Stimulated activated CD4-positive, alpha-beta T cell treated with anti-CD3 and anti-CD28 coated beads, Interleukin-1b, Interleukin-23, amount 100 ng/mL, for 1 hour (primary cell): ENCODE data around the gene FSCN2.
"Not testable (repeated sequence)": the region's sequence is repeated elsewhere in the genome, so short reads cannot be mapped to it uniquely, and the experiment has no call there.

Source experiments
- DNase-seq, 2 donors: peaks; one replicate each; pipeline ENCODE4 v3.0.0-alpha.2; 2020; ENCODE audit warnings: low read depth in 2 of 2

Gene FSCN2

DNA sequence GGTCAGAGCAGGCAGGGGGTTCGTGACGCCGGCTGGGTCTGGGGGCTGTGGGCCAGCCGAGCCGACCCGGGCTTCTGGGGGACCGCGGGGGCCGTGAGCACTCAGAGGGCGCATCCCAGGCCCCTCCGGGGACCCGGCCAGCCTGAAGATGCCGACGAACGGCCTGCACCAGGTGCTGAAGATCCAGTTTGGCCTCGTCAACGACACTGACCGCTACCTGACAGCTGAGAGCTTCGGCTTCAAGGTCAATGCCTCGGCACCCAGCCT is 140 bp downstream of the FSCN2 start:
- no peak for DNase-seq

DNA sequence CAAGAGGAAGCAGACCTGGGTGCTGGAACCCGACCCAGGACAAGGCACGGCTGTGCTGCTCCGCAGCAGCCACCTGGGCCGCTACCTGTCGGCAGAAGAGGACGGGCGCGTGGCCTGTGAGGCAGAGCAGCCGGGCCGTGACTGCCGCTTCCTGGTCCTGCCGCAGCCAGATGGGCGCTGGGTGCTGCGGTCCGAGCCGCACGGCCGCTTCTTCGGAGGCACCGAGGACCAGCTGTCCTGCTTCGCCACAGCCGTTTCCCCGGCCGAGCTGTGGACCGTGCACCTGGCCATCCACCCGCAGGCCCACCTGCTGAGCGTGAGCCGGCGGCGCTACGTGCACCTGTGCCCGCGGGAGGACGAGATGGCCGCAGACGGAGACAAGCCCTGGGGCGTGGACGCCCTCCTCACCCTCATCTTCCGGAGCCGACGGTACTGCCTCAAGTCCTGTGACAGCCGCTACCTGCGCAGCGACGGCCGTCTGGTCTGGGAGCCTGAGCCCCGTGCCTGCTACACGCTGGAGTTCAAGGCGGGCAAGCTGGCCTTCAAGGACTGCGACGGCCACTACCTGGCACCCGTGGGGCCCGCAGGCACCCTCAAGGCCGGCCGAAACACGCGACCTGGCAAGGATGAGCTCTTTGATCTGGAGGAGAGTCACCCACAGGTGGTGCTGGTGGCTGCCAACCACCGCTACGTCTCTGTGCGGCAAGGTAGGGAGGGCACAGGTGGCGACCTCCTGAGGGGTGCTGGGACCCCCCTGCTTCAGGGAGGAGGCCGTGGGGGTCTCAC is 667 bp downstream of the FSCN2 start:
- DNase-seq = no peak

DNA sequence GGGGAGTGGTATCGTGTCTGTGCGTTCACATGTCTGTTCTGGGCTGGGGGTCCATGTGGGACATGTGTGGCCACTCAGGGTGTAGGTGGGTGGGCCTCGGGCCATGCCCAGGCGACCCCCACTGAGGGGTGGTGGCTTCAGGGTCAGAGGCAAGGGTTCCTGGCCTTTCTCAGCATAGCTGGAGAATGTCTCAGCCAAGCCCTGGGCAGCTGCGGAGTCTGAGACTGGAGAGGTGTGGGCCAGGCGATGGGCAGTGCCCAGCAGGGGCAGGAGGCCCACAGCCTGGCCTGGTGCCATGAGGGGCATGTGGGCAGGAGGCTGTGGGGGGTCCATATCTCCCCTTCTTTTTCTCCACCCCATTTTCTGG is 1.2 kb downstream of the FSCN2 start:
- no peak for DNase-seq

DNA sequence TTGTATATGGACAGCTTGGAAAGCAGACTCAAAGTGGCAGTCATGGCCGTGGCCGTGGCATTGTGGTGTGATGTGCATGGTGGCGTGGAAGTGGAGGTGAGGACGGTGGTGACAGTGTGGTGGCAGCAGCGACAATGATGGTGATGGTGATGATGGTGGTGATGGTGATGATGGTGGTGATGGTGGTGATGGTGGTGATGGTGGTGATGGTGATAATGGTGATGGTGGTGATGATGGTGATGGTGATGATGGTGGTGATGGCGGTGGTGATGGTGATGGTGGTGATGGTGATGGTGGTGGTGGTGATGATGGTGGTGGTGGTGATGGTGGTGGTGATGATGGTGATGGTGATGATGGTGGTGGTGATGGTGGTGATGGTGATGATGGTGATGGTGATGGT is 2.8 kb downstream of the FSCN2 start:
- not testable (repeated sequence) for DNase-seq

DNA sequence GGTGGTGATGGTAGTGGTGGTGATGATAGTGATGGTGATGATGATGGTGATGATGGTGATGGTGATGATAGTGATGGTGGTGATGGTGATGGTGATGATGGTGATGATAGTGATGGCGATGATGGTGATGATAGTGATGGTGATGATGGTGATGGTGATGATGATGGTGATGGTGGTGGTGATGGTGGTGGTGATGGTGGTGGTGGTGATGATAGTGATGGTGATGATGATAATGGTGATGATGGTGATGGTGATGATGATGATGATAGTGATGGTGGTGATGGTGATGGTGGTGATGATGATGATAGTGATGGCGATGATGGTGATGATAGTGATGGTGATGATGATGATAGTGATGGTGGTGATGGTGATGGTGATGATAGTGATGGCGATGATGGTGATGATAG is 3.8 kb downstream of the FSCN2 start:
- DNase-seq = not testable (repeated sequence)

DNA sequence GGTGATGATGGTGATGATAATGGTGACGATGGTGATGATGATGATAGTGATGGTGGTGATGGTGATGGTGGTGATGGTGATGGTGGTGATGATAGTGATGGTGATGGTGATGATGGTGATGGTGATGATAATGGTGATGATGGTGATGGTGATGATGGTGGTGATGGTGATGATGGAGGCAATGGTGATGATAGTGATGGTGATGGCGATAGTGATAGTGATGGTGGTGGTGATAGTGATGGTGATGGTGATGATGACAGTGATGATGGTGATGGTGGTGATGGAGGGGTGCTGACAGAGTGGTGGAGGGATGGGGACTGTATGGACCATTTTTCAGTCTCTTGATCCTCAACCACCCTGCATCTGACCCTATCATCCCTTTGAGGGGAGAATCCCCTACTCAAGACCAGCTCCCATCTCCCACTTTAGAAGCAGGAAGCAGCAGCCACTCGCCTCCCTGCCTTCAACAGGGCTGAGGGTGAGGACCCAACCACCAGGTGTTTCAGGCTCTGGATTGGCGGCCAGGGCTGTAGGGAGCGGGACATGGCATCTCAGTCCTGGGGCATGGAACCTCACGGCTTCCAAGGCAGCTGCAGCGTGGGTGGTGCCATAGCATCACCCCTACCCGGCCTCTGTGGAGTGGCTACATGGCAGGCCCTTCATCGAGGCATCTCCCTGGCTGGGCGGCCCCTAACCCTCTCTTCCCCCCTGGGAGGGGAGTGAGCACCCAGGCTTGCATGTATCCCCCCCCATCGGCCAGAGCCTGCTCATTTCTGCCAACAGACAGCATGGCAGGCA is 4.5 kb downstream of the FSCN2 start:
- DNase-seq = no peak

DNA sequence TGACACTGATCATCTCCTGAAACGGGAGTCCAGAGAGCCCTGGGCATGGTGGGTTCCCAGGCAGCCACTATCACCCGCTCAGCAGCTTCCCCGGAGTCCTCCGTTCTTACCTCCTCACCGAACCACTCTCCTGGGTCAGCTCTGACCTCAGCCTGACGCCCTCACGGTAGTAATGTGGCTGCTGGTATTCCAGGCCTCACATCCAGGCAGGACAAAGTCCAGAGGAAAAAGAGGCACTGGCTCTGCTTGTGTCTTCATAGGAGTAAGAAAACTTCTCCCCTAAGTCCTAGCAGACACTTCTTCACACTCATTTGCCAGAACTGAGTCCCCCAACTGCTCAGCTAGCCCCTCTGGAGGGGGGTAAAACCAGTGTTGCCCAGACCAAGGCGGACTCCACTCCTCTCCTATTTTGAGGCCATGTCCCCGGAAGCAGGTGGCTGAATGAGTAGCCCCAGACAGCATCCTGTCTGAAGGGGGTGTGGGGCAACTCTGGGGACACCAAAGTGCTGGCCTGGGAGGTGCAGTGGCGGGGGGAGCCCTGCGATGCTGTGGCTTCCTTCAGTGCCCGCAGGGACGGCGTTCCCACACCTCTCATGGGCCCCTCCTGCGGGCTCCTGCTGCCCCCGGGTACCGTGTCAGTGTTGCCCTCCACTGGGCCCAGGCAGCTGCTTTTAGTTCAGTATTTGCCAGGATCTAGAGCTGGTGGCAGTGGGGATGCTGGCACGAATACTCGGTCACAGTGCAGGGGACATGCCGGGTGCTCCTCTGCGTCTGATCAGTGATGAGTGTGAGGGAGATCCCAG is 5.4 kb downstream of the FSCN2 start:
- no peak for DNase-seq

DNA sequence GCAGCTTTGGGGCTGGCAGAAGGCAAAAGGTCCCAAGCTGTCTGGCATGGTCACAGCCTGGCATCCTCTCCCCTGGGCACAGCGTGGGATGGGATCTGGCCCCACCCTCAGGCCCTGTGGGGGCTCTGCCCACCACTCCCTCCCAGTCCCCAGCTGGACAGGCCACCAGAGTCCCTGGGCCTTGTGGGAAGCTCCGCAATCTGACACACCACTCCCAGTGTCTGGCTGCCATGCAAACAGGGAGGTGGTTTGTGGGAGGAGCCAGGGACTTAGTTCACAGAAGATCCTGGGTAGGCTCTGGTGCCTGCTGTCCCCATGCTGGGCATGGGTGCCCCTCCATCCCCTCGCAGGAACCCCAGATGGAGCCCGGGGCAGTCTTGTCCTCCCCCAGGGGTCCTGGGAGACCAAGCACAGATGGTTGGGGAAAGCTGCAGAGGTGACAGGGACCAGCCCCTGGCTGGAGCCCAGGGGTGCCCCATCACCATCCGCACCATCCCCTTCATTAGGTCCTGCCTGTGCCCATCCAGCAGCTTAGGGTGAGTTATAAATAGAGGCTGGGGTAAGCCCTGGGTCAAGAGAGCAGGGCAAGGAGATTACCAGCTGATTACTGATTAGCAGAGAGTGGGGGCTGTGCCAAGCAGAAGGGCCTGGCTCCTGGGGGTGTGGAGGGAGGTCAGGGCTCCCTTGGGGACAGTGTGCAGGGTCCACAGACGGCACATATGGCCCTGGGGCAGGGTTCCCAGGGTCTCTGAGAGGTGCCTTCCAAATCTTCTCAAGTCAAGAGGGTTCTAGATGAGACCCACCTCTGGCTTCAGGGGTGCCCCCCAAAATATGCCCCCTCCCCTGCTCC is 6.2 kb downstream of the FSCN2 start:
- no peak for DNase-seq

DNA sequence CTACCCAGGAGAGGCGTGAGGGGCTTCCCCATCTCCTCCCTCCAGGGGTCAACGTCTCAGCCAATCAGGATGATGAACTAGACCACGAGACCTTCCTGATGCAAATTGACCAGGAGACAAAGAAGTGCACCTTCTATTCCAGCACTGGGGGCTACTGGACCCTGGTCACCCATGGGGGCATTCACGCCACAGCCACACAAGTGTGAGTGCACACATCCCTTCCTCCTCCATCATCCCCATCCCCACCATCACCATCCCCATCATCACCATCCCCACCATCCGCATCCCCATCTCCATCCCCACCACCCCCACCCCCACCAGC is 6.8 kb downstream of the FSCN2 start:
- no peak for DNase-seq

DNA sequence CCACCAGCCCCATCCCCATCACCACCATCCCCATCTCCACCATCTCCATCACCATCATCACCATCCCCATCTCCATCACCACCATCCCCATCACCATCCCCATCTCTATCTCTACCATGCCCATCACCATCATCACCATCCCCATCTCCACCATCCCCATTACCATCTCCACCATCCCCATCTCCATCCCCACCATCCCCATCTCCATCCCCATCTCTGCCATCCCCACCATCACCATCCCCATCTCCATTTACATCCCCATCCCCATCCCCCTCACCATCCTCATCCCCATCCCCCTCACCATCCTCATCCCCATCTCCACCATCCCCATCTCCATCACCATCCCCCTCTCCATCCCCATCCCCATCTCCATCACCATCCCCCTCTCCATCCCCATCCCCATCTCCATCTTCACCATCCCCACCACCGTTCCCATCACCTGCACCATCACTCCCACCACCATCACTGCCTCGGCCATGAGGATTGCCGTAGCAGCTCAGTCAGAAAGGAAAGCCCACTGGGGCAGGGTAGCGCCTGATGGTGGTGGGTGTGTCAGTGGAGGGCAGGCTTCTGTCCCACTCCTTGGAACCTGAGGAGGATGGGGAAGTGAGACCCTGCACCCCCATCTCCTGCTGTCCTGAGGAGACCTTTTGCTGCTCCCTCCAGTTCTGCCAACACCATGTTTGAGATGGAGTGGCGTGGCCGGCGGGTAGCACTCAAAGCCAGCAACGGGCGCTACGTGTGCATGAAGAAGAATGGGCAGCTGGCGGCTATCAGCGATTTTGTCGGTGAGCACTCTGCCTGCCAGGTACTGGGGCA is 7.5 kb downstream of the FSCN2 start:
- no peak for DNase-seq

DNA sequence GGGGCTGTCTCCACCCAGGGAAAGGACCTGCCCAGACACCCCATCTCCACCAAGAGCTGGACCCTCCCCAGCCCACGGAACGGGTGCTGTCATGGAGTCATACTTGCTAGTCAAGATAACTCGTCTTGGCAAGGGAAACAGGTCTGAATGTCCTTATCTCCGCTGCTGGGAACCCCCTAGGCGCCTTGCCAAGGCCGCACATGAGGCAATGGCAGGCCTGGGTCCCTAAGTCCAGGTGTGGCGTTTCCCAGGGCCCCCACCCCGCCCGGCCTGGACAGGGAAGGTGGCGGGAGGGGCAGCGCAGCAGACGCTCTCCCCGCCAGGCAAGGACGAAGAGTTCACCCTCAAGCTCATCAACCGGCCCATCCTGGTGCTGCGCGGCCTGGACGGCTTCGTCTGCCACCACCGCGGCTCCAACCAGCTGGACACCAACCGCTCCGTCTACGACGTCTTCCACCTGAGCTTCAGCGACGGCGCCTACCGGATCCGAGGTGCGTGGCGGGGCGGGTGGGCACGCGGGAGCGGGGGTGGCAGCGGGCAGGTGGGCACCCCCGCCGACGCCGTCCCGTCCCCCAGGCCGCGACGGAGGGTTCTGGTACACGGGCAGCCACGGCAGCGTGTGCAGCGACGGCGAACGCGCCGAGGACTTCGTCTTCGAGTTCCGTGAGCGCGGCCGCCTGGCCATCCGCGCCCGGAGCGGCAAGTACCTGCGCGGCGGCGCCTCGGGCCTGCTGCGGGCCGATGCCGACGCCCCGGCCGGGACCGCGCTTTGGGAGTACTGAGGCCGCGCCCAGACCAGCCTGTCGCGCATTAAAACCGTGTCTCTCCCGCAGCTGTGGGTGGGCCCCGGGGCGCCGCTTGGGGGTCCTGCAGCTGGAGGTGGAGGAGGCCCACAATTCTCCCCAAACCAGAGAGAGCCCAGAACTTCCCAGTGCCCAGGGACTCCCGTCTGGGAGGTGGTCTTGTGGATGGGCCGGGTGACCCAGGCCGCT is 8.4 kb downstream of the FSCN2 start:
- DNase-seq = no peak

DNA sequence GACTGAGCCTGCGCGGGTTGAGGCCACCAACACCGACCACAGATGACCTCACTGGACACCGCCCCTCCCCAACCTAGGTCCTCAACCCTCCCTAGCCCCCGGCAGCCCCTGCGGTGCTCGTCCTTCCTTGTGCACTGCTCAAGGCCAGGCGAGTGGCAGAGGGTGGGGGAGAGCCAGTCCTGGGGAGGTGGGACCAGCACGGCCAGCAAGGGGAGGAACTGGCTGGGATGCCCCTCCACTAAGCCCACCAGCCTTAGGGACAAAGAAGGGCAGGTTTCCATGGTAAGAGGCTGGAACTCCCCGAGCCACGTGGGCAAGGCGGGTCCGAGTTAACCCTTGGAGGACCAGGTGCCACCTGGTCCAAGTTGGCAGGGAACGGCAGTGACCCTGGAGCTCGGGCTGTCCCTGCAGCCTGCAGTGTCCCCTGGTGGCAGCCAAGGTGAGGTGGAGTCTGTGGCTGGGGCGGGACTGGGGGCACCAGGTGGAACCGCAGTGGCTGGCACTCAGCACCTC is 9.2 kb downstream of the FSCN2 start:
- DNase-seq = no peak

DNA sequence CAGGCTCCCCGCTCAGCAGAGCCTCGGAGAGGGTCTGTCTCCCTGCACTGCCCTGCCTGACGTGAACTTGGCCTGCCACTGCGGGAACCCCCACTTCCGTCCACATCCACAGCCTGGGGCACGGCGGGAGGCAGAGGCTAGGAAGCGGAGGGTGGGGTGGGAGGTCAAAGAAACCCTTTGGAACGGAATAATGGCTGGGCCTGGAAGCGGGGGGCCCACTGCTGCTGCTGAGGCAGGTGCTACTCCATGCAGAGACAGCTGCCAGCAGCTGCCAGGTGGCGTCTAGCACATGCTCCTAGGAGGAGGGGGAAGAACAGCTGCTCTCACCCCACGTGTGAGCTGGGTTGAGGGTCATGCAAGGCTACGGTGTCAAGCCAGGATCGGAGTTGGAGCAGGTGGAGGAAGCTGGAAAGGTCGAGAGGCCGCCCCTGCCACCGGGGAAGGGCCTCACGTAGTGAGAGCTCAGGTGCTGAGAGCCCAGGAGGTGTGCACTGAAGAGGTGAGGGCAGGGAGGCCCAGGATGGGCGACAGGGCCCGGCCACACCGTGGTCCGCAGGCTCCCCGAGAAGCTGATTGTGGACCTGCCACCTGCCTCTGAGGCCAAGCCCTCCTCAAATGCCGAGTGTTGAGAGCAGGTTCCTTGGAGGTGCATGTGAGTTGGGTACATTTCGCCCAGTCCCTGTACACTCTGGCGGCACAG is 9.8 kb downstream of the FSCN2 start:
- no peak for DNase-seq

DNA sequence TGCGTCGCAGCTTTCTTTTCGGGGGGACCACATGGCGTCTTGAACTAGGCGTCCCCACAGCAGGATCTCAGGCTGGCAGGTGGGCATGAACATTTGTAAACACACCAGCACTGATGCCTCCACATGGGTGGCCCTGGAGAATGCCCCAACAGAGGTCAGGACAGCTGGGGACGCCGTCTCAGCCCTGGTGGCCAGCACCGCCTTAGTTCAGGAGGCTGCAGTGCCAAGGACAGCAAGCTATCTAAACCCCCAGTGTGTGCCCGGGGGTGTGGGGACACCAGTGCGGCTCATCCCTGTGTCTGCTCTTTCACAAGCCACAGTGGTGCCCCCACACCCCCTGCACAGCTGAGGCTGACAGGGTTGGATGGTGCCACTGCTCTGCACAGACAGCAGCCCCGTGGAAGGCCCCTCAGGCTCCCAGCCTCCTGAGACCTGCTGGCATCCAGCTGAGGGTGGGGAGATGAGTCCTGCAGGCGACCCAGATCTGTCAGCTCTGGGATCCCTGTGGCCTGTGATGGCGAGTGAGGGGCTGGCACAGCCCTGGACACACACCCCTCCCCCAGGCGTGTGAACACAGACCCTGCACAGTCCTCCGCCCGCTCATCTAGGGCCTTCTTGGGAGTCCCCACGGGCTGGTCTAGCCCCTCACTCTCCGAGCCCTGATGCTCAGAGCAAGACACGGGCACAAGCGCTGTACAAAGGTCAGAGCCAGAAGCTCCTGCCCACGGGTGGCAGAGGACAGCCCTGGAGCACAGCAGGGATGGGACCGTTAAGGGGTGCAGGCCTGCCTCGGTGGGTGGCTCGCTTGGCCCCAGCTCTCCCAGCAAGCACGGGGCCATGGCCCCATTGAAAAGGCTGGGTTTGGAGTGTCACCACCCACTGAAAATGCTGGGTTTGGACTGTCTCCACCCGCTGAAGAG is 10.7 kb downstream of the FSCN2 start:
- no peak for DNase-seq

DNA sequence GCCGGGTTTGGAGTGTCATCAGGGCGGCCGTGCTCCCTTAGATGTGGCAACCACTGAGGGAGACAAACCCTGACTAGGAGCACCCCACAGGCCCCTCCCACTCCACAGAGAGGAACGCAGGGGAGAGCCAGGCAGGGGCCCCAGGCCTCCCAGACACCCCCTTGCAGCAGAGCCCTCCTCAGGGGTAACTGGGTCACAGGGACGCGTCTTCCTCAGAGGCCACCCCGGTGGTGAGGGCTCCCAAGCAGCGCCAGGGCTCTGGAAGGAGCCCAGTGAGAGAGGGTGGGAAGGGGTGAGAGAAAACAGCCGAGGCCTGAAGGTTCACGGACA is 11.4 kb downstream of the FSCN2 start:
- DNase-seq = no peak

DNA sequence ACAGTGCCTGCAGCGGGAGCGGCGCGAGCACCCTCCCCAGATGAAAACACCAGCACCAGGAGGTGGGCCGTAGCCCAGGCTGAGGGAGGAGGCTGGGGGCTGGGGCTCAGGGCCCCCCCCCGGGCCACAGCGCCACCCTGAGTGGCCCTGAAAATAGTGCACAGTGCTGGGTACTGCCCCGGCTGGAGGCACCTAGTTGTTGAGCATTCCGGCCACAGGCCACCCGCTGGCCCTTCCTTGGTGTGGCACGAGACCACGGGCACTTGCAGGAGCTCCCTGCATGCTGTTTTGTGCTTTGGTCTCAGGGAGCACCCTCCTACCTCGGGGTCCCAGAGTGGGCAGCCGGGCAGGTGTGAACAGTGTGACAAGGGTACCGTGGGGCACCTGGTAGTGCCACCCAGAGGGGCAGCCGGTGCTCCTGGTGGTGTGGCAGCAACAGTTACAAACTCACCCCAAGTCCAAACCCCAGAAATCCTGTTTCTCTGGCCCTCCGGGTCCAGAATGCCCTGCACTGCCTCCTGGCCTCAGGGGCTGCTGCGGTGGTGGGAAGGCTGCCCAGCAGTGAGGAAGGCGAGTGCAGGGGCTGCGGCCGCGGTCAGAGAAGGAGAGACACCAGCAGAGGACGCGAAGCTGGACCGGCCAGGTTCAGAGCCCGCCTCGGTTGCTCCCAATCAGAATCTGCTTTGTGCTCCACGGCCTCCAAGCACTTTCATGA is 11.9 kb downstream of the FSCN2 start:
- no peak for DNase-seq

DNA sequence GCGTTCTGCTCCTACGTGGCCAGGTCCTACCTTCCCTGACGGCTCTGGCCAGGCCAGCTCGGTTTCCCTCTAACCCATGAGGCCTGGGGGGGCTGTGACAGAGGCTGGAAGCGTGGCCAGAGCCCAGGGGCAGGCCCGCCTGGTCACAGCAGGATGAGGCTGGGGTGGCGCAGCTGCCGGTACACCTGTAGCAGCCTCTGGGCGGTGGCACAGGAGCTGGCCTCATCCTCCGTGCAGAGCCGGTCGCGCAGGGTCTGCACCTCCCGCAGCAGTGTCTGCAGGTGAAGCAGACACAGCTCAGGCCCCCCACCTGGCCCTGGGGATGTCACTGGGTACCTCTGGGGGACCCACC is 12.5 kb downstream of the FSCN2 start:
- no peak for DNase-seq

DNA sequence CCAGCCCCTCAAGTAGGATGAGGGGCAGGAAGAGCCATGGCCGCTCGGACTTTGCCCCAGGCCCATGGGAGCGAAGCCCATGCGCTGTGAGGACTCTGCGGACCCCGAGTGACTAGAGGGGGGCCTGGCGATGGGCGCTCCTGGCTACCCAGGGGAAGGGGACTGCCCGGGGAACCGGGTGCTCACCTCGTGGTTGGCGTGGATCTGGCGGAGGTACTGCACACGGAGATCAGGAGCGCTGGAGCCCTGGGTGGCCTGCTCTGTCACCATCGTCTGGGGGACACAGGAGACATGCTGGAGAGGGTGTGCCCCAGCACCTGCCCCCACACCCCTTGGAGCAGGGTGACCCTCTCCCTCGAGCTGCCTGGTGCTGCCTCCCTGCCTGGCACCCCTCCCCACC is 12.9 kb downstream of the FSCN2 start:
- no peak for DNase-seq
